ENCODE measurements around the gene TXNIP.

GRCh38 chr1:145993618-145994390, 2.6 kb downstream of the TXNIP start:
- TF ChIP-seq CTCF (IDR thresholded peaks at IDR 0.05) (no peak), POLR2A (IDR thresholded peaks at IDR 0.05) (no peak)
